Measurements from ENCODE around the gene USP3. TPM values are rescaled to one million over a fixed set of nuclear protein-coding genes. Genes with fewer than 3 reads are reported as not detected.

The USP3 gene
- total and polyA plus RNA-seq, 10 of the 15 experiments (the other 5 are each of a cell fraction or from before 2014, with no cell fraction given): 23.8 to 64.5 (median 50.3) TPM

GRCh38 chr15:63463036-63463435 is 41.4 kb upstream of the USP3 start:
- Histone ChIP-seq H3K4me3 (no peak overlapping the region), H3K4me1 (ENCODE audit: control insufficient read depth, insufficient read depth, low read length) (peaks cover 7% of the 10 kb centered on the region), H3K9ac (ENCODE audit: control insufficient read depth, insufficient read depth, low read length) (no peak overlapping the region), H3K27me3 (replicated peaks in 1 of 2; ENCODE audit: control insufficient read depth in 2 of 2, insufficient read depth in 2 of 2, low read length in 1 of 2) (no peaks in the 10 kb centered on the region), H3K27ac (ENCODE audit: control insufficient read depth, insufficient read depth) (no peak overlapping the region), H2AFZ (ENCODE audit: control insufficient read depth, low read depth, low read length) (no peak overlapping the region), H3K9me3 (replicated peaks; ENCODE audit: control insufficient read depth, insufficient read depth, low read length) (no peaks in the 10 kb centered on the region; the same call in 2 of the 3 replicates), H3K79me2 (ENCODE audit: control insufficient read depth, insufficient read depth, low read length) (no peaks in the 10 kb centered on the region), H4K20me1 (ENCODE audit: control insufficient read depth, insufficient read depth) (no peaks in the 10 kb centered on the region), H3K36me3 (ENCODE audit: control insufficient read depth in 2 of 2, insufficient read depth in 2 of 2, low read length in 1 of 2) (no peaks in the 10 kb centered on the region), H3K4me2 (ENCODE audit: control insufficient read depth, insufficient read depth) (no peak overlapping the region)
- ATAC-seq (no peak), DNase-seq (ENCODE audit: low read depth, low spot score) (no peak), FAIRE-seq (no peak)
- BruUV-seq (replicated peaks): no TSS peak
- CTCF ChIA-PET: interaction anchor here (0.9 to 15.5 kb wide), 5 partner anchors 9 to 174 kb away, joined by 3 to 272 read pairs (median 4); partner anchors contain the start of gene FBXL22
- TF ChIP-seq RB1 (IDR thresholded peaks at IDR 0.05; ENCODE audit: borderline replicate concordance) (no peak), POU2F2 (IDR thresholded peaks at IDR 0.05; ENCODE audit: borderline replicate concordance, low read depth, low read length) (no peak), NFYB (IDR thresholded peaks at IDR 0.05; ENCODE audit: insufficient read depth, low read depth, low read length) (no peak), TCF7 (IDR thresholded peaks at IDR 0.05; ENCODE audit: borderline replicate concordance) (no peak), ESRRA (IDR thresholded peaks at IDR 0.05; ENCODE audit: low read length) (no peak)
- TF ChIP-seq, protein P1, sequence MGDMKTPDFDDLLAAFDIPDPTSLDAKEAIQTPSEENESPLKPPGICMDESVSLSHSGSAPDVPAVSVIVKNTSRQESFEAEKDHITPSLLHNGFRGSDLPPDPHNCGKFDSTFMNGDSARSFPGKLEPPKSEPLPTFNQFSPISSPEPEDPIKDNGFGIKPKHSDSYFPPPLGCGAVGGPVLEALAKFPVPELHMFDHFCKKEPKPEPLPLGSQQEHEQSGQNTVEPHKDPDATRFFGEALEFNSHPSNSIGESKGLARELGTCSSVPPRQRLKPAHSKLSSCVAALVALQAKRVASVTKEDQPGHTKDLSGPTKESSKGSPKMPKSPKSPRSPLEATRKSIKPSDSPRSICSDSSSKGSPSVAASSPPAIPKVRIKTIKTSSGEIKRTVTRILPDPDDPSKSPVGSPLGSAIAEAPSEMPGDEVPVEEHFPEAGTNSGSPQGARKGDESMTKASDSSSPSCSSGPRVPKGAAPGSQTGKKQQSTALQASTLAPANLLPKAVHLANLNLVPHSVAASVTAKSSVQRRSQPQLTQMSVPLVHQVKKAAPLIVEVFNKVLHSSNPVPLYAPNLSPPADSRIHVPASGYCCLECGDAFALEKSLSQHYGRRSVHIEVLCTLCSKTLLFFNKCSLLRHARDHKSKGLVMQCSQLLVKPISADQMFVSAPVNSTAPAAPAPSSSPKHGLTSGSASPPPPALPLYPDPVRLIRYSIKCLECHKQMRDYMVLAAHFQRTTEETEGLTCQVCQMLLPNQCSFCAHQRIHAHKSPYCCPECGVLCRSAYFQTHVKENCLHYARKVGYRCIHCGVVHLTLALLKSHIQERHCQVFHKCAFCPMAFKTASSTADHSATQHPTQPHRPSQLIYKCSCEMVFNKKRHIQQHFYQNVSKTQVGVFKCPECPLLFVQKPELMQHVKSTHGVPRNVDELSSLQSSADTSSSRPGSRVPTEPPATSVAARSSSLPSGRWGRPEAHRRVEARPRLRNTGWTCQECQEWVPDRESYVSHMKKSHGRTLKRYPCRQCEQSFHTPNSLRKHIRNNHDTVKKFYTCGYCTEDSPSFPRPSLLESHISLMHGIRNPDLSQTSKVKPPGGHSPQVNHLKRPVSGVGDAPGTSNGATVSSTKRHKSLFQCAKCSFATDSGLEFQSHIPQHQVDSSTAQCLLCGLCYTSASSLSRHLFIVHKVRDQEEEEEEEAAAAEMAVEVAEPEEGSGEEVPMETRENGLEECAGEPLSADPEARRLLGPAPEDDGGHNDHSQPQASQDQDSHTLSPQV (IDR thresholded peaks at IDR 0.05): no peak
- POLR2A ChIA-PET: no interaction called here
- RAD21 ChIA-PET (ENCODE audit: unreplicated experiment): interaction anchor here (0.7 to 2.0 kb wide), 10 partner anchors 9 to 601 kb away, joined by 3 to 14 read pairs (median 3); no protein-coding TSS in a partner anchor
- intact Hi-C loops (cut with micrococcal nuclease; ENCODE audit: unreplicated experiment) (no loop called here), in situ Hi-C loops (cut with MboI) (no loop called here)
- SMC1A ChIA-PET (ENCODE audit: uncharacterized antibody, unreplicated experiment): interaction anchor here (0.9 to 8.6 kb wide), 12 partner anchors 8 to 173 kb away, joined by 3 to 150 read pairs (median 3); partner anchors contain the start of gene FBXL22
